Muscle of leg (tissue), 11 donors: ENCODE data around the gene SPATA46. TPM values are rescaled to one million over a fixed set of nuclear protein-coding genes. Genes with fewer than 3 reads are reported as not detected.

ENCODE experiments used
- DNase-seq: peaks from one replicate; pipeline ENCODE4 v3.0.0; 2013
- H3K27ac ChIP-seq: one replicate; pipeline ENCODE4 v1.5.1; 2013; ENCODE audit warnings: mild to moderate bottlenecking, low read length, control low read depth
- H3K27me3 ChIP-seq: one replicate; pipeline ENCODE4 v1.6.1; 2013; ENCODE audit warnings: low read length; ENCODE audit not compliant: control insufficient read depth, insufficient read depth
- H3K36me3 ChIP-seq: one replicate; pipeline ENCODE4 v1.6.1; 2013; ENCODE audit warnings: low read length; ENCODE audit not compliant: control insufficient read depth, insufficient read depth
- H3K4me1 ChIP-seq: one replicate; pipeline ENCODE4 v1.6.1; 2013; ENCODE audit warnings: low read length; ENCODE audit not compliant: control insufficient read depth, insufficient read depth
- H3K4me3 ChIP-seq: one replicate; pipeline ENCODE4 v1.5.1; 2013; ENCODE audit warnings: low read length, control low read depth
- H3K9me3 ChIP-seq: replicated peaks from 2 replicates; pipeline ENCODE4 v1.6.1; 2013; ENCODE audit warnings: low read depth, low read length; ENCODE audit not compliant: control insufficient read depth
- WGBS: methylation state at CpG from one replicate; pipeline ENCODE4 v1.1.5; 2013; ENCODE audit warnings: missing lambda C conversion rate; ENCODE audit not compliant: insufficient coverage; 5-methylcytosine and 5-hydroxymethylcytosine counted together
- polyA plus RNA-seq, 8 donors: library from polyadenylated mRNA; unstranded; fragments of 120-200 nt; gene quantifications; one replicate each; pipeline versions ENCODE4 v1.2.1 to v1.2.3, GENCODE V29; 2013; ENCODE audit warnings: inconsistent platforms in 1 of 8, low replicate concordance in 1 of 8; ENCODE audit not compliant: insufficient read length in 8 of 8, insufficient read depth in 1 of 8
- total RNA-seq: library from RNA; stranded (reverse); fragments of 120-200 nt; gene quantifications from one replicate; pipeline ENCODE4 v1.2.4, GENCODE V29; 2013

SPATA46 gene
- total and polyA plus RNA-seq, 9 donors = 0.21 to 0.29 (median 0.28) TPM; not detected in 6

DNA sequence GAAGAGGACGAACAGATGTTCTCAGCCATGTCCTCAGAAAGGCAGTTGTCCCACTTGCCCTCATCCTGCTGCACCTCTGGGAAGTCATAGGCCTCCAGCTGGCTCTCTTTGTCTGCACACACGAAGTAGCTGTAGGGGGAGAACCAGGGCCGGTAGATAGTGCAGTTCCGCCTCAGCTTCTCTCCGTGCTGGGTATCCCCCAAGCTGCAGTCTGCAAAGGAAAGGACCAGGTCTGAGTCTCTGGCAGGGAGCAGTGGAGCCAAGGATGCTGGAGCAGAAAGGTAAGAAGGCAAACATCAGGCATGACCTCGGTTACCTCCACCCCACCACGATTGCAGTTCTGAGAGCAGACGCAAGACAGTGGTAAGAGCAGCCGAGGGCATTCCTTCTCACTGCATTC is 2.2 kb downstream of the SPATA46 start:
- Histone ChIP-seq H3K27me3 (no peaks in the 10 kb centered on the region), H3K9me3 (no peaks in the 10 kb centered on the region), H3K4me3 (no peak overlapping the region), H3K4me1 (no peaks in the 10 kb centered on the region), H3K27ac (no peak overlapping the region), H3K36me3 (no peaks in the 10 kb centered on the region)
- DNase-seq = no peak
- WGBS = 78% methylated on average over 4 of the region's 9 CpGs

DNA sequence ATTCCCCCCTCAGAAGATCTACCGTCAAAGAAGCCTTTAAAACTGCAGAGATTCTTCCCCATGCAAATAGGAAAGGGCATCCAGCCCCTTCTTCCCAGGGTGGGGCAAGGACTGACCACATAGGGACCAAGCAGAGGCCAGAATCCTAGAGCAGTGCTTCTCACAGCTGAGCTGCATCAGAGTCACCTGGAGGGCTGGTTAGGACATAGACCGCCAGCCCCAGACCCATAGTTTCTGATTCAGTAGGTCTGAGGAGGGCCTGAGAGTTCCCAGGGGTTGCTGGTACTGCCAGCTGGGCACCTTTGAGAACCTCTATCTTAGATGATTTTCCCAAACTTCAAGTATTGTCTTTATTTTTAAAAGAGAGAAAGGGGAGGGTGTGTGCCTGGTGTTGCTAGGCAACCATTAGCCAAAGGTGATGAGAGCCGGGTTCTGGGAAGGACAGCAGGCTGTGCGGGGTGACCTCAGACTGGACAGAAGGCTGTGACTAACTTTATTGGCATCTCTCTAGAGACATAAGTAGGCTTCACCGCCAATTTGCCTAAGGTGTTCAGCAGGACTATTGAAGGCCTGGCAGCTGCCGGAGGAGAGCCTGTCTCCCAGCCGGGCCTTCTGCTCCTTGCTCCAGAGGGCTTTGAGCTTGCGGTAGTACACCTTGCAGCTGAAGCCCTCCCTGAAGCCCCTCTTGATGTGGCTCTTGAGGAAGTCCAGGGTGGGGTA is 3.0 kb downstream of the SPATA46 start:
- H3K36me3 ChIP-seq = no peaks in the 10 kb centered on the region
- H3K4me3 ChIP-seq = no peak overlapping the region
- H3K4me1 ChIP-seq = no peaks in the 10 kb centered on the region
- H3K9me3 ChIP-seq = no peaks in the 10 kb centered on the region
- H3K27me3 ChIP-seq = no peaks in the 10 kb centered on the region
- no peak overlapping the region for H3K27ac ChIP-seq
- WGBS = 75% methylated on average over 8 of the region's 8 CpGs
- no peak for DNase-seq

DNA sequence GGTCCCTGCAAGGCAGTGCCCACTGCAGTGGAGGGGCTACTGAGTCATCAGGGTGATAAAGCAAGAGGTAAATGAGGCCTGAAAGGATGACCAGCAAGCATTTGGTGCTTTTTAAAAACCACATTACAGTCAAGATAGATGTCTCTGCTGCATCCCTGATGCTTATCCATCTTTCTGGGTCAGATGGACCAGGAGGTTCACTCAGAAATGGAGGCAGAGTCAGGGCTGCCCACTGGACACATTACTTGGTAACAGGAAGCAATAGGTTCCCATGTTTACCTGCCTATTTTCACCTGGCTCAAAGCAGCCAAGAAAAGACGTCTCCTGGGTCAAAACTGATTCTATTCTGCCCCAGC is 3.6 kb downstream of the SPATA46 start:
- DNase-seq = no peak
- Histone ChIP-seq H3K27me3 (no peaks in the 10 kb centered on the region), H3K4me1 (no peaks in the 10 kb centered on the region), H3K27ac (no peak overlapping the region), H3K9me3 (no peaks in the 10 kb centered on the region), H3K4me3 (no peak overlapping the region), H3K36me3 (no peaks in the 10 kb centered on the region)
- WGBS = no CpG with 5 or more reads among the region's 1 CpG

DNA sequence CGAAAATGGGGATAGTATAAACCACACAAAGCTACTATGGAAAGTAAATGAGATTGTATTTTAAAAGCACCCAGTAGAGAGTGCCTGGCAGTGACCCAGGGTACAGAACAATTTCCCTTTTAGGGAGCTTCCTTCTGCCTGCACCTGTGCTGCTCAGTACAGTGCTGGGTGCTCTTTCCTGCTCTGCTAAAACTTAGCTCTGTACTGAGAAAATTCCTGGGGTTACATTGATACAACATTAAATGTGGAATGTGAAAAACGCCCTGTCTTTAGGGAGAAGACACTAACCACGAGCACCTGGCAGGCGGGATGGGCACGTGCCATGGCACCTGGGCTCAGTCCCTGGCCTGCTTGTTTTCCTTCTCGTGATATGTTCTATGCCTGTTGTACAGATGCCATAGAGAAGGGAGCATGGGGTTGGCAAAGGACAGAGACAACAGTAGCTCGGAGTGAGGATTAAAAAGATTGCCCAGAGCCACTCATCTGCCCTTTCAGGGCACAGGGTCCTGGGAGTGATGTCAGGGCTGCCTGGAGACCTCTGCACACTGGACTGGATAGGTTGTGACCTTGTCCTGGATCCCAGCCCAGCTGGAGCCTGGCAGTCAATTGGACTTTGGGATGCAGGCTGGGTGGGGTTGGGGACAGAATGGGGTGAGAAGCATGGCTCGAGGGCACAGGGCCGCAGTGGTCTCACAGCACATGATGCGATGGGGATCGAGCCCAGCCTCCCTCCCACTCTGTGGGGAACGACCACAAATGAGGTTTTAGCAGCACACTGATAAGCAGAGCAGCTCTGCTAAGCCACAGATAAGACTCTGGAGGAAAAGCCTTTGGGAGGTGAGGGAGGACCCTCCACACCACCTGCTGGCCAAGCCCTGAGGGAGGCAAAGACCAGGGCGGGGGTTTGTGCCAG is 4.2 kb downstream of the SPATA46 start:
- no peak for DNase-seq
- no peaks in the 10 kb centered on the region for H3K36me3 ChIP-seq
- WGBS = 78% methylated on average over 8 of the region's 13 CpGs
- no peaks in the 10 kb centered on the region for H3K9me3 ChIP-seq
- no peaks in the 10 kb centered on the region for H3K27me3 ChIP-seq
- H3K27ac ChIP-seq = no peak overlapping the region
- no peak overlapping the region for H3K4me3 ChIP-seq
- no peaks in the 10 kb centered on the region for H3K4me1 ChIP-seq

DNA sequence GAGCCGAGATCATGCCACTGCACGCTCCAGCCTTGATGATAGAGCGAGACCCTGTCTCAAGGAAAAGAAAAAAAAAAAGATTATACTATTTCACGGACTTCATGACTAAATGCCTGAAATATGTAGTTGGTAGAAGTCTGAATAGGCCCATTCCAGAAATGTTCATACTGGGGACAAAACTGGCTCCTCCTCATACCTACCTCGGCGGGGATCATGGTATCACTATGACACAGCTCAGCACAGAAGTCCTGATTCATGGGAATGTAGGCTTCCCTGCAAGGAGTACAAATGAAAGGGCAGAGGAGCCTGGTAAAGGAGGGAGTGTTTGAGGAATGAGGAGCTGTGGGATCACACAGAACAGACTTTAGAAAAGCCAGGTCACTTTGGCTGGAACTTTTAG is 5.0 kb downstream of the SPATA46 start:
- Histone ChIP-seq H3K27ac (no peak overlapping the region), H3K27me3 (no peaks in the 10 kb centered on the region), H3K36me3 (no peaks in the 10 kb centered on the region), H3K4me3 (no peak overlapping the region), H3K9me3 (no peaks in the 10 kb centered on the region), H3K4me1 (no peaks in the 10 kb centered on the region)
- no peak for DNase-seq
- WGBS = no CpG with 5 or more reads among the region's 6 CpGs

DNA sequence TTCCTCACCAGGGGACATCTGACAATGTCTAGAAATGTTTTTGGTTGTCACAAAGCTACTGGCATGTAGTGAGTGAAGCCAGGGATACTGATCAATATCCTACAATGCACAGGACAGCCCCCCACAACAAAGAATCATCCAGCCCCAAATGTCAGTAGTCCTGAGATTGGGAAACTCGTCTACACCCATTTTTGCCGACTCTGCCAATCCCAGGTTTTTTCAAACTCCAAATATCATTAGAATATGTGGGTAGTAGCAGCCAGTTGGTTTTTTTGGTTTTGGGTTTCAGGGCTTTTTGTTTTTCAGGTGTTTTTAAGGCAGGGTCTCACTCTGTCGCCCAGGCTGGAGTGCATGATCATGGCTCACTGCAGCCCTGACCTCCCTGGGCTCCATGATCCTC is 5.9 kb downstream of the SPATA46 start:
- no peak overlapping the region for H3K27ac ChIP-seq
- H3K4me1 ChIP-seq = no peaks in the 10 kb centered on the region
- no peaks in the 10 kb centered on the region for H3K27me3 ChIP-seq
- 83% methylated on average over 1 of the region's 3 CpGs for WGBS
- H3K4me3 ChIP-seq = no peak overlapping the region
- no peaks in the 10 kb centered on the region for H3K36me3 ChIP-seq
- no peaks in the 10 kb centered on the region for H3K9me3 ChIP-seq
- no peak for DNase-seq

DNA sequence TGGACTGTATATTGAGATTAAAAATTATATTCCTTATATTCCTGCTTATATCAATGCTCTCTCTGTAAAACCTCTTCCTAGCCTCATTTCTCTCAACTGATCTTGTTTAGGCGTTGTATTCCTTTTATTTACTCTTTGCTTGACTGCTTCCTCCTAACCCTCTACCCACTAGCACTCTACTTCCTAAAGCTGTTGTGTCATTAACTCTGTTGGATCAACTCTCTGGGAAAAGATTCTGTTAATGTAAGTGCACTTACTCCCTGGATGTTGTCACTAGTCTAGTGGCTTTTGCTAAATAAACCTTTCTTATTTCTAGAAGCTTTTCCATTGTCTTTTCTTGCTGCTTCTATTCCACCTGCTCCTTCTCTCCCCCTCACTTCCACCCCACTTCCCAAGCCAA is 6.5 kb downstream of the SPATA46 start:
- Histone ChIP-seq H3K27me3 (no peaks in the 10 kb centered on the region), H3K27ac (no peak overlapping the region), H3K4me1 (no peaks in the 10 kb centered on the region), H3K9me3 (no peaks in the 10 kb centered on the region), H3K36me3 (no peaks in the 10 kb centered on the region), H3K4me3 (no peak overlapping the region)
- DNase-seq = no peak
- no CpG with 5 or more reads among the region's 1 CpG for WGBS

DNA sequence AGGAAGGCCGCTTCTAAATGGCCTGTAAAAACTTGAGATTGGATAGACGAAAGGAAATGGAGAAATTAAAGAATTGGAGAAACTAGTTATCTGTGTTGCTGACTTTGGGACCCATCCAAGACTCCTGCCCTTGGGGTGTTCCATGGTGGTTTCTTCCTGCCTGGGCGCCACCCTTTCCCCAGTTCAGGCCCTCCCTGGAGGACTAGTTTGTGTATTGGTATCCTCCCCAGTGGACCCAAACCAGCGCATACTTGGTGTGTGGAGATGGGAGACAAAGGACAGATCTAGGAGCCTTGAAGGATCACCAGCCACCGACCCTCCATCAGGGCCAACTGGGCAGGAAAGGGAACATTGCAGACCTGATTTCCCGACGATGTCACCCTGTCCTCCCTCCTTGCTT is 7.1 kb downstream of the SPATA46 start:
- Histone ChIP-seq H3K4me1 (no peaks in the 10 kb centered on the region), H3K27me3 (no peaks in the 10 kb centered on the region), H3K36me3 (no peaks in the 10 kb centered on the region), H3K27ac (no peak overlapping the region), H3K4me3 (no peak overlapping the region), H3K9me3 (no peaks in the 10 kb centered on the region)
- no peak for DNase-seq
- 76% methylated on average over 5 of the region's 7 CpGs for WGBS

DNA sequence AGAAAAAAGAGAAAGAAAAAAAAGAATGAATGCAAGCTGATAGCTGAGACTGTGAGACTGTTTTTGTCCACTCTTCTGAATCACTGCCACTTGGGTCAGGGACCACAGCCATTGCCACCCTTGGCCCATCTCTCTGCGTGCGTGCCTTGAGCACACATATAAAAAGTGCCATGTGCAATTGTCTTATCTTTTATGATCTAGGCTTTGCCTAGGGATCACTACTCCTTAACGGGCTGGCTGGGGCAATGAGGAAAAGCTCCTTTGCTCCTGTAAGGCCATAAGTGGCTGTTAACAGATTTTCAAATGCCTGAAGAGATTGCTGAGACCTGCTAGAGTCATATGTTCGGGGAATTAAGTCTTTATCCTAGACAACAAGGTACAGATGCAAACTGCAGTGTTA is 8.2 kb downstream of the SPATA46 start:
- Histone ChIP-seq H3K36me3 (no peaks in the 10 kb centered on the region), H3K9me3 (no peaks in the 10 kb centered on the region), H3K4me3 (no peak overlapping the region), H3K27me3 (no peaks in the 10 kb centered on the region), H3K4me1 (no peaks in the 10 kb centered on the region), H3K27ac (no peak overlapping the region)
- WGBS = 33% methylated on average over 1 of the region's 4 CpGs
- no peak for DNase-seq

DNA sequence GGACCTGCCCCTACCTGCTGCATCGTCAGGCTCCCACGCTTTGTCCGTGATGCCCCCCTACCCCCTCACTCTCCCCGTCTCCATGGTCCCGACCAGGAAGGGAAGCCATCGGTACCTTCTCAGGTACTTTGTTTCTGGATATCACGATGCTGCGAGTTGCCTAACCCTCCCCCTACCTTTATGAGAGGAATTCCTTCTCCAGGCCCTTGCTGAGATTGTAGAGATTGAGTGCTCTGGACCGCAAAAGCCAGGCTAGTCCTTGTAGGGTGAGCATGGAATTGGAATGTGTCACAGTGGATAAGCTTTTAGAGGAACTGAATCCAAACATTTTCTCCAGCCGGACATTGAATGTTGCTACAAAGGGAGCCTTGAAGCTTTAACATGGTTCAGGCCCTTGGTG is 8.9 kb downstream of the SPATA46 start:
- Histone ChIP-seq H3K27me3 (no peaks in the 10 kb centered on the region), H3K4me3 (no peak overlapping the region), H3K4me1 (no peaks in the 10 kb centered on the region), H3K36me3 (no peaks in the 10 kb centered on the region), H3K27ac (no peak overlapping the region), H3K9me3 (no peaks in the 10 kb centered on the region)
- 67% methylated on average over 1 of the region's 10 CpGs for WGBS
- DNase-seq = no peak
